ENCODE data around the gene RXFP2. TPM values are rescaled to one million over a fixed set of nuclear protein-coding genes. Genes with fewer than 3 reads are reported as not detected.

The RXFP2 gene
- 1 to 10 TPM in 1 of 3 donors, under 1 TPM in 2; 0.49 to 1.3 (median 0.83) TPM for polyA plus RNA-seq (ENCODE audit: insufficient read length in 3 of 3)
- long read RNA-seq, donor 1 = 0 reads
- long read RNA-seq, donor 2 = 0 reads
- long read RNA-seq, donor 3 = 0 reads
- long read RNA-seq, donor 4 = 0 reads
- long read RNA-seq, donor 5 = 0 reads
- long read RNA-seq, donor 6 = 0 reads
- long read RNA-seq, donor 7 = 0 reads
- long read RNA-seq, donor 8 = 0 reads
- long read RNA-seq, donor 9 = 0 reads
- long read RNA-seq, donor 10 = 0 reads
- long read RNA-seq, donor 11 = 0 reads
- long read RNA-seq, donor 12 = 0 reads
- long read RNA-seq, donor 13 = 0 reads
- long read RNA-seq, donor 14 = 0 reads
- long read RNA-seq, donor 15 = 0 reads
- long read RNA-seq, donor 16 = 0 reads

GRCh38 chr13:31739226-31739625 is at the start of gene RXFP2:
Gene RXFP2 (plus strand): TSS chr13:31739526. CDS start chr13:31739613, 87 bp downstream.
- DNase-seq = no peak

GRCh38 chr13:31697290-31697689 is 42.0 kb upstream of the RXFP2 start:
- no peak for DNase-seq

GRCh38 chr13:31699650-31700049 is 39.7 kb upstream of the RXFP2 start:
- peak; percentile 17 for DNase-seq

GRCh38 chr13:31703780-31704179 is 35.5 kb upstream of the RXFP2 start:
- no peak for DNase-seq

GRCh38 chr13:31706105-31706504 is 33.2 kb upstream of the RXFP2 start:
- no peak for DNase-seq

- DNase-seq = no peak
Observed at GRCh38 chr13:31717583-31717982, 21.7 kb upstream of the RXFP2 start.

- no peak for DNase-seq
Observed at GRCh38 chr13:31719214-31719613, 20.1 kb upstream of the RXFP2 start.

- no peak for DNase-seq
Observed at GRCh38 chr13:31722673-31723072, 16.7 kb upstream of the RXFP2 start.

GRCh38 chr13:31725841-31726240 is 13.5 kb upstream of the RXFP2 start:
- no peak for DNase-seq

- no peak for DNase-seq
Observed at GRCh38 chr13:31731921-31732320, 7.4 kb upstream of the RXFP2 start.

GRCh38 chr13:31733066-31733465 is 6.3 kb upstream of the RXFP2 start:
- DNase-seq = no peak

- no peak for DNase-seq
Observed at GRCh38 chr13:31733647-31734046, 5.7 kb upstream of the RXFP2 start.

GRCh38 chr13:31742097-31742734 is 2.9 kb downstream of the RXFP2 start:
- DNase-seq = peak; percentile 68

GRCh38 chr13:31747291-31747690 is 8.0 kb downstream of the RXFP2 start:
- no peak for DNase-seq

- DNase-seq = no peak
Observed at GRCh38 chr13:31747966-31748365, 8.6 kb downstream of the RXFP2 start.

- no peak for DNase-seq
Observed at GRCh38 chr13:31749929-31750328, 10.6 kb downstream of the RXFP2 start.

- no peak for DNase-seq
Observed at GRCh38 chr13:31755211-31755610, 15.9 kb downstream of the RXFP2 start.

- no peak for DNase-seq
Observed at GRCh38 chr13:31755803-31756212, 16.5 kb downstream of the RXFP2 start.

GRCh38 chr13:31756346-31756745 is 17.0 kb downstream of the RXFP2 start:
- DNase-seq = no peak

GRCh38 chr13:31761951-31762350 is 22.6 kb downstream of the RXFP2 start:
- DNase-seq = no peak

- DNase-seq = no peak
Observed at GRCh38 chr13:31764556-31764955, 25.2 kb downstream of the RXFP2 start.

GRCh38 chr13:31765138-31765785 is 25.9 kb downstream of the RXFP2 start:
- DNase-seq = no peak
